Measurements from ENCODE around the gene DZIP1. TPM values are rescaled to one million over a fixed set of nuclear protein-coding genes. Genes with fewer than 3 reads are reported as not detected.
A peak's percentile ranks its signal among the peaks of the same experiment; 100 is the strongest.

The DZIP1 gene
- total RNA-seq, 1 donor from 2014 or later, result 5.4 TPM

GRCh38 chr13:95642028-95642621 lies 2.4 kb downstream of the DZIP1 start:
- ATAC-seq, result peak; percentile 49

GRCh38 chr13:95641291-95642027 lies 3.0 kb downstream of the DZIP1 start:
- no peak for ATAC-seq

DNA sequence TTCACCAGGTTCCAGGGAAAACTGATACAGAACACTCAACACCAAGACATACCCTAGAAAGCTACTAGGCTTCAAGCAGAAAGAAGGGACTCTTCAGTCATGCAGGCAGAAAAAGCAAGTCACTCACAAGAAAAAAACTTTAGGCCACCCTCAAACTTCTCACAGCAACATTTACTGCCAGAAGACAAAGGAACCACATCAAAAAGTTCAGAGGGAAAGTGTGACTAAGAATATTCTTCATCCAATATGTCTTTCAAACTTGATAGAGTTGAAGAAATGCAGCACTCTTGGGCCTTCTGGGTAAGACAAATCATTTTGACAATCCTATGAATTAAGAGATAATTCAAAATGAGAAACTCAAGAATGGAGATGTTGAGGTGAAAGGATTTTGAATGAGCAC lies 7.7 kb downstream of the DZIP1 start:
- no peak for ATAC-seq

DNA sequence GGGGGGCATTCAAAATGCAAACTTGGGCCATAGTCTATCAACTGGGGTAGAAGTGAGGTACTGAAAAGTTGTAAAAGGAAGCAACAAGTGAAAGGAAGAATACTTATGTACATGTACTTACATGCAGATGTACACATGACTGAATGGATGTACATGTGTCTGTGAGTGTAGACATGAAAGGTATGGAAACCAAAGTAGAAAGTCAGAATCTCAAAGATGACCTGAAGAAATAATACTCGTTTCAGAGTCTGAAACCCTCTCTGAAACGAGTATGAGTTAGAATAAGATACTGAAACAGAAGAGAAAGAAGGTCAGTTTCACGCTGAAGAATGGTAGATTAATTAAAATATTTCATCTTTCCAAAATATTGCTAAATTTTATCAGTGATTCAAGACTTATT lies 13.9 kb downstream of the DZIP1 start:
- no peak for ATAC-seq

DNA sequence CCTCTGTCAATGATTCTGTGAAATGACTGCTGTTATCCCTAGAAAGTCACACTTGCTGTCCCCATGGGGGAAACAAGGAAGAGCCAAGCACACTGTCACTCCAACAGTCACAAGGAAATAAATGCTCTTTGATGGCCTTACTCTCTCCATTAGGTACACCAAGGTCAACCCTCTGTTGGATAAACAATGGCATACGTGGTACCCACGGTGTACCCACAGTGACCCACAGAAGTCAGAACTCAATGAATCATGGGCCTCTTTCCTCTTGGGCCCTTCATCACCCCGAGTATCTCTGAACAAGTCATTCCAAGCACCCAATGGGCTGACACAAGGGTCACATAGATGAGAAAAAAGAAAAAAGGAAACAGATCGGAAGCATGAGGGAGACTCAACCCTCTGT lies 15.4 kb downstream of the DZIP1 start:
- no peak for ATAC-seq

GRCh38 chr13:95628488-95628887 lies 16.0 kb downstream of the DZIP1 start:
- no peak for ATAC-seq

- ATAC-seq, result no peak
Measured at GRCh38 chr13:95627590-95627989, 16.9 kb downstream of the DZIP1 start.

DNA sequence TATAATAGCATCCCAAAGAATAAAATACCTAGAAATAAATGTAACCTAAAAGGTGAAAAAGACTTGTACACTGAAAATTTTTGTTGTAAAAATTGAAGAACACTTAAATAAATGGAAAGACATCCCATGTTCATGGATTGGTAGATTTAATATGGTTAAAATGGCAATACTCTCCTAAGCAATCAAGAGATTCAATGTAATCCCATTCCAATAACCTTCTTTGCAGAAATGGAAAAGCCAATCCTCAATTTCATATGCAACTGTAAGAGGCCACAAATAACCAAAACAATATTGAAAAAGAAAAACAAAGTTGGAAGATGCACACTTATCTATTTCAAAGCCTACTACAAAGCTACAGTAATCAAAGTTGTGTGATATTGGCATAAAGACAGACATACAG lies 17.7 kb downstream of the DZIP1 start:
- no peak for ATAC-seq

DNA sequence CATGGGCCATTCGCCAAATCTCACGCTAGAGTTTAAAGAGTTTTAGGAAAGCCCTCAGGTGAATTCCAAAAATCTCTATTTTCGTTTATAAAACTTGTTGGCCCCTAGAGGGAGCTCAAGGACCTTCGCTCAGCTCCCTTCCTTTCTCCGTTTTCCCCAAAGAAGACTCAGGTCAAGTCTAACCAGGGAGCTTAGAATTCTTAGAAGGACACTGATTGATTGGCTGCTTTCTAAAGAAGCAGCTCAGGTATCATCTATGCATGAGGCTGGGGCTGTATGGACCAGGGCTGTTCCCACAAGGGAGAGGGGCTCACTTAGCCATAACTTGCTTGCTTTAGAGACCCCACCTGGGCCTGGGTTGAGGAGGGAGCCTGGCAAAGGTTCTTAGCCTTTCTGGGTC lies 20.5 kb downstream of the DZIP1 start:
- ATAC-seq, result peak; percentile 62

DNA sequence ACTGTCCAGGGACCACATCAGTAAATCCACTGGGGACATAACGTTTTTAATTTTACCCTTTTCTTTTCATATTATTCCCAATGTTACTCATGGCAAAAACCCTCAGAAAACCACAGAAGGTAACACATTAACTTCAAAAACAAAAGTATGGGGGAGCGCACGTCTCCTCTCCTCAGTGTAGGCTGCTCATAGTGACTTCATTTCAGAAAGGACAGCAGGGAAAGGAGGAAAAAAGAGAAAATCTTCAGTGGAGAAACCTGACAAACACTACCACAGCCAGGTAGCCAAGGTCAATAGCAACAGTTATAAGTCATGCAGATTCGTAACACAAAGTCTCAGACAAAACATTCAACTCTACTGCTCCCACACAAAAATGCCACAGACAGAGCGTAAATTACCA lies 21.4 kb downstream of the DZIP1 start:
- no peak for ATAC-seq

DNA sequence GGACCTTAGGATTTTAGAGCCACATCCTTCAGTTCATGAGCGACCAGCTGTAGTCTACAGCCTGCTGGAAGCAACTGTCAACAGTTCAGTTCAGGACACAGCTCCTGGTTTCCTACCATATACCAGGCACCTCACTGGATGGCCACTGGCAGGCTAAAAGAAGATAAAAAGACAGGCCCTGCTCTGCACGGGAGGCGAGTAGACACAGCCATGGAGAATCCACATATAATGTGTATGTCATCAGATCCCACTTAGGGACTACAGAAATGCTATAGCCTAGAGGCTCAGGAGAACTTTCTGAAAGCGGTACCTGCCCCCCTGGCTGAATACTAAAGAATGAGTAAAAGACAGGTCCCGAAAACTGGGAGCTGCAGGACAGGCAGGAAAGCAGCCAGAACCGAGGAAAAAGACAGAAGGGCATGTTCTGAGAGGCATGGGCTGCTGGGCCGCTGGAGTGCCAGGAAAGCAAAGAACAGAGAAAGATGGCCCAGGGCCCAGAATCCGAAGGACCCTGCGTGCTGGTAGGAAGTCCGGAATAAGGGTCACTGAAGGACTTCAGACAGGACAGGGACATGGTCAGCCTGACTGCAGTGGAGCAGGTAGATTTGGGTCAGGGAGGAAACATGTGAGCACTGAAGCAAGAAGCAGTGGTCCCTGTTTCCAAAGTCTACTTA lies 23.5 kb downstream of the DZIP1 start:
- no peak for ATAC-seq

DNA sequence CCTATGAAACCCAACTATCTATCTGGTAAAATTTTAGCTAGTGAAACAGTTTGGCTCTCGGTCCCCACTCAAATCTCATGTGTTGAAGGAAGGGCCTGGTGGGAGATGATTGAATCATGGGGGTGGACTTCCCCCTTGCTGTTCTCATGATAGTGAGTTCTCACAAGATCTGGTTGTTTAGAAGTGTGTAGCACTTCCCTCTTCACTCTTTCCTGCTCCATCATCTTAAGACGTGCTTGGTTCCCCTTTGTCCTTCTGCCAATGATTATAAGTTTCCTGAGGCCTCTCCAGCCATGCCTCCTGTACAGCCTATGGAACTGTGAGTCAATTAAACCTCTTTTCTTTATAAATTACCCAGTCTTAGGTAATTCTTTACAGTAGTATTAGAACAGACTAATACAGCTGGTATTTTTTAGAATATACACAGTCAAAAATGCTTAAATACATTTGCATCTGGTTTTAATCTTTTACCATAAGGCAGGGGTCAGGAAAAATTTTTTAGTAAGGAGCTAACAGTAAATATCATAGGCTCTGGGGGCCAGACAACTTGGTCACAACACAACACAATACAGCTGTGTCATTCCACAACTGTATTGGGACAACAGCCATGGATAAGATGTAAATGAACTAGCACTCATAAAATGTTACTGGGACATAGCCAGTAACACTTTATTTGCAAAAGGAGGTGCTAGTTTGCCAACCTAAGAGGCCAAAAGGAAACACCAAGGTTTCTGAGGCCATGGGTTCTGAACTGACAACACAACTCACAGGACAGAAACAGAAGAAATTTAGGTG lies 24.3 kb downstream of the DZIP1 start:
- no peak for ATAC-seq

DNA sequence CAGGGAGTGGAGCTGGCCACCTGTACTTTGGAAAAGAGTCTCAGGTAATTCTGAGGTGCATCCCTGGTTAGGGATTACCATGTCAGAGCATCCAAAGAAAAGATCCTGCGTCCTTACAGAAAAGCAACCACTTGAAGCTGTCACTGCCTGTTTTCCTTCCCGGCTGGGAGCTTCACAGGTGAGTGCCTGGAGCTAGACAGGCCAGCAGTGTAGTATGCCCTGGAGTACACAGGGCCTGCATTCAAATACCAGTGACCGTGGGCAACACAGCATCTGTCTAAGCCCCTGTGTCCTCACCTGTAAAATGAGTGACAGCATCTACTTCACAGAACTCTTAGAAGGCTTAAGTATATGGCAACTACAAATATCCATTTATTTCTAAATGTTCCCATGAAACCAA lies 29.0 kb downstream of the DZIP1 start:
- ATAC-seq, result no peak

- ATAC-seq, result peak; percentile 74
Measured at GRCh38 chr13:95614641-95615245, 29.8 kb downstream of the DZIP1 start.

DNA sequence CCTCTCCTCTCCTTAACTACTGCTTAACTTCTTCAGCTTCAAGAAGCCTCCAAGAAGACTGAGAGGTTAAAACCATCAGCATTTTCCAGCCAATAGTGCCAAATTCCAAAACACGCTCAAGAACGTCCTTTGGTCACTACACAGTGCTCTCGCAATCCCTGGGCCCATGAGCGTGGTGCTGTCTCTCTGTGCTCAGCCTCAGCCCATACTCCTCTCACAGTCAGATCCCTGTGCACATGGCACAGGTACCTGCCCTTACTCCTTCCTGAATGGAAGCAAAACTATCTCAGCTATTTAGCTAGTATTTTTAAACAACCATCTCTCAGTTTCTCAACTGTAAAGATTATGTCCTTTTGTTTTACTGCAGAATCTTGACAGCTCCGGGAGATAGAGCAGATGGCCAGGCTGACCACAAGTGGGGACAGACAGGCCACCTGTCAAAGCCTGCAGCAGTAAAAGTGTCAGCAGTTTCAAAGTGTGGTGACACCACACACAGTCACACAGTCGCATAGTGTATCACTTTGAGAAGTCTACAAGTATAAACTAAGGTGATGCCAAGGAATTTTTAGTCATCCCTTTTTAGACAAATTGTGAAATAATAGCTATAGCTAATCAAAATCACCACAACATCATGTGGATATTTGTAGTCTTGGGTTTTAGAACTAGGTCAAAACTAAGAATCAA lies 35.7 kb downstream of the DZIP1 start:
- no peak for ATAC-seq

GRCh38 chr13:95607366-95607765 lies 37.1 kb downstream of the DZIP1 start:
- ATAC-seq, result peak; percentile 76

- ATAC-seq, result no peak
Measured at GRCh38 chr13:95605448-95606125, 38.9 kb downstream of the DZIP1 start.

- ATAC-seq, result peak; percentile 29
Measured at GRCh38 chr13:95604556-95604915, 40.0 kb downstream of the DZIP1 start.

DNA sequence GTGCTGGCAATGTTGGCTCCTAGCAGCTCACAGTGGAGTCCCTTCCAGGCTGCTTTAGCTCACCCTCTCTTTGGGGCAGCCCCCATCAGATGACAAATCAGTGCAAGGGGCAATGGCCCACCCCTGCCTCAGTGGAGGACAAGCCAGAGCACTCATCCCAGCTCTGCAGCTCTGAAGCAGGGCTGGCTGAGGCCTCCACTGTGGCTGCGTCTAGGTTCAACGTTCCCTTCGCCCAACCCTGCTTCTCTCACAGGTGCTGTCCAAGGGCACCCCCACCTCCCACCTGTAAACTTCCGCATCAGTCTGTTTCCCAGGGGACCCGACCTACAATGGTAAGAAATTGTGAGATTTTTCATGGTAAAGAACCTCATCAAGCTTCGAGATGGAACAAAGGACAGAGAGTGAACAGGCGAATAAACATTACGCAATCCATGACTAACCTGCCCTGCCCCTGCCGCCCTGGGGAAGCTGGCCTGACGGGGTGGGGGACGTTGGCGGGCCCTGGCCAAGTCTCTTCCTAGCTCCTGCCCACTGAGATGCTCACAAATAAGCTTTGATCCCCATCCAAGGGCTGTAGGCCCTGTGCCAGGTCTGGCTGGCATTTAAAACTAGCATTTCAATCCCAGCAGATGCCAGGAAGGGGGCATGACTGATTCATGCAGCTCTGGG lies 40.5 kb downstream of the DZIP1 start:
- peak; percentile 92 for ATAC-seq

GRCh38 chr13:95601906-95602305 lies 42.6 kb downstream of the DZIP1 start:
- no peak for ATAC-seq

DNA sequence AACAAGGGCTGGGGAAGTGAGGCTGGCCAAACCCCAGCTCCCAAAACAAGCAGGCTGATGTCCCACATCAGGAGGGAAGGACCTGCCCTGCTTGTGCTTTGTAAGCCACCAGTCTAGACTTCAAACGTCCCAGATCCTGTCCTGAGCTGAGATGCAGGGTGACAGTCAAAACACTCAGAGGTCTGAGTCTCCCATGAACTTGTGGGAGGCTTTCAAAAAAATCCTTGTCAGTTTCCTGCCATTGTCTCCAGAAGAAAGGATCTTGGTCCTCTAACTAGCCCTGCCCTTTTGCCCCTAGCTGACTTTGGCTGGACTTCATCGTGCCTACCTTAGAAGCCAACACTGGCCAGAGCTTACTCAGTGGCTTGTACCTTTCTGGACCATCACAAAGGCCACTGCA lies 43.3 kb downstream of the DZIP1 start:
- ATAC-seq, result no peak

All from esophagus mucosa (tissue), 1 donor.